ENCODE results near the gene COX20. TPM values are rescaled to one million over a fixed set of nuclear protein-coding genes. Genes with fewer than 3 reads are reported as not detected.
A peak's percentile ranks its signal among the peaks of the same experiment; 100 is the strongest.

The COX20 gene
- total and polyA plus RNA-seq, 2 of the 13 experiments (the other 11 are each of a cell fraction or from before 2014, with no cell fraction given) = 34.4 to 95.8 TPM

GRCh38 chr1:244837597-244838258 is 2.3 kb downstream of the COX20 start (continued):
- TF ChIP-seq ARNT2 (CRISPR knock-in tag; IDR thresholded peaks at IDR 0.05; ENCODE audit: low read depth) (no peak), ZNF639 (CRISPR knock-in tag; conservative IDR thresholded peaks at IDR 0.05) (no peak), RNF2 (conservative IDR thresholded peaks at IDR 0.05; ENCODE audit: low read depth) (no peak), HOMEZ (CRISPR knock-in tag; IDR thresholded peaks at IDR 0.05; ENCODE audit: low read depth) (0 out of 2 replicates have a peak, but pooled peaks have one; percentile 38), PHF5A (CRISPR knock-in tag; IDR thresholded peaks at IDR 0.05; ENCODE audit: low read depth, unreplicated experiment) (no peak), TEAD2 (CRISPR knock-in tag; IDR thresholded peaks at IDR 0.05) (no peak), RBM22 (optimal IDR thresholded peaks at IDR 0.05; ENCODE audit: low read length) (peak; percentile 57), ZNF136 (CRISPR knock-in tag; IDR thresholded peaks at IDR 0.05; ENCODE audit: low read depth) (no peak)

DNA sequence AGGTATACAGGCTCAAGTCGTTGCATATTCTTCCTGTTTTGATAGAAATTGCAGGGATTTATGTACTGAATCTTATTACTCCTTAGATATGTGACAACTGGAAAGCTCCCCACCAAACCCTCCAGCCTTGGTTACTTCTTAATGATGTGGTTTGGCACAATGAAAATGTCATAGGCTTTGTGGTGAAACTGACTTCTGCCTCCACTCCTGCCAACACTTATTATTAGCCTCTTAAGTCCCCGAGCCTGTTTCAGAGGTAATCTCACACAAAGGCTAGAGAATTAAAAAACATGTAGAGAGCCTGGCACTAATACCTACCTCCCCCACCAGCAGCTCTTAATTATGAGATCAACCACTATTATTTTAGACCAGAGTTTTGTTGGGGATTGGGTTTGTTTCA is 4.2 kb downstream of the COX20 start:
- no TSS peak for BruUV-seq (replicated peaks)
- no peaks in the 10 kb centered on the region for H3K9me3 ChIP-seq (ENCODE audit: low read length)
- H4K20me1 ChIP-seq (ENCODE audit: insufficient read depth, low read length) = peaks cover 48% of the 10 kb centered on the region
- ATAC-seq (no peak), FAIRE-seq (no peak), DNase-seq (ENCODE audit: low spot score) (no peak)
- H3K4me1 ChIP-seq (ENCODE audit: insufficient read depth, low read length) = peaks cover 59% of the 10 kb centered on the region
- H3K4me2 ChIP-seq (ENCODE audit: low read depth, low read length) = peak overlapping the region; percentile 61
- in situ Hi-C loops (cut with HindIII; ENCODE audit: extremely low pct_ligation_motif_present, low pct_unique_long_range_greater_than_20kb) (no loop called here), intact Hi-C loops (cut with micrococcal nuclease; ENCODE audit: unreplicated experiment) (loop anchor here (10.0 kb wide), 1 partner anchor 385 kb away; the partner anchor contains the start of gene ADSS2)
- ChIA-PET CTCF (ENCODE audit: low intra/inter-chr PET ratio, low total read pairs) (no interaction called here), POLR2A (interaction anchor here (0.6 to 10.1 kb wide), 2 partner anchors 22 to 66 kb away, joined by 3 to 163 read pairs; partner anchors contain the start of gene HNRNPU)
- no peak overlapping the region for H3K27ac ChIP-seq (ENCODE audit: extremely low read length, insufficient read depth, low read length)
- no peaks in the 10 kb centered on the region; a peak in 1 of 5 replicates for H3K27me3 ChIP-seq (ENCODE audit: control insufficient read depth in 1 of 2, insufficient read depth in 2 of 2, low read length in 2 of 2)
- H3K9ac ChIP-seq (ENCODE audit: insufficient read depth, low read depth, low read length) = no peak overlapping the region
- H2AFZ ChIP-seq (ENCODE audit: low read length) = no peak overlapping the region
- 86% methylated on average over 2 of the region's 2 CpGs for WGBS (ENCODE audit: low lambda C conversion rate)
- peaks cover 68% of the 10 kb centered on the region for H3K79me2 ChIP-seq (ENCODE audit: insufficient read depth, low read length)
- H3K4me3 ChIP-seq (replicated peaks in 1 of 3; ENCODE audit: insufficient read depth in 1 of 3, low read depth in 2 of 3, low read length in 3 of 3) = peak overlapping the region in 1 of 3 experiments; percentile 18; a peak in 1 of 6 replicates
- peaks cover 5 to 15% of the 10 kb centered on the region in 2 experiments for H3K36me3 ChIP-seq (replicated peaks in 1 of 2; ENCODE audit: control insufficient read depth in 1 of 2, insufficient read depth in 2 of 2, low read length in 2 of 2)
- TF ChIP-seq ZNF7 (CRISPR knock-in tag; IDR thresholded peaks at IDR 0.05) (peak; percentile 99), GPN1 (CRISPR knock-in tag; IDR thresholded peaks at IDR 0.05; ENCODE audit: borderline replicate concordance) (no peak), POLR2AphosphoS5 (IDR thresholded peaks at IDR 0.05; ENCODE audit: low read depth, low read length) (peak; percentile 51; the same call in 1 of the 2 replicates), ZFP1 (CRISPR knock-in tag; IDR thresholded peaks at IDR 0.05) (no peak), GABPA (IDR thresholded peaks at IDR 0.05; ENCODE audit: low read depth, low read length) (no peak), GABPA (CRISPR knock-in tag; IDR thresholded peaks at IDR 0.05; ENCODE audit: low read depth) (no peak), RBFOX2 (IDR thresholded peaks at IDR 0.05; ENCODE audit: low read depth, low read length) (peak; percentile 52)

All from HepG2 (cell line).